Activated naive CD4-positive, alpha-beta T cell treated with anti-CD3 and anti-CD28 coated beads, Interleukin-2, amount 50 U/mL, for 24 hours (primary cell): ENCODE results near the gene ITPR1.

Experiments
- H3K27ac Mint-ChIP-seq: one replicate; pipeline ENCODE4 v1.8.0; 2021; ENCODE audit warnings: mild to moderate bottlenecking, mixed read lengths
- H3K27me3 Mint-ChIP-seq: one replicate; pipeline ENCODE4 v1.8.0; 2021; ENCODE audit warnings: mixed read lengths
- H3K36me3 Mint-ChIP-seq: one replicate; pipeline ENCODE4 v1.8.0; 2021; ENCODE audit warnings: mixed read lengths
- H3K4me1 Mint-ChIP-seq: one replicate; pipeline ENCODE4 v1.8.0; 2021; ENCODE audit warnings: mixed read lengths
- H3K4me3 Mint-ChIP-seq: one replicate; pipeline ENCODE4 v1.8.0; 2021; ENCODE audit warnings: mild to moderate bottlenecking, mixed read lengths
- H3K9me3 Mint-ChIP-seq: one replicate; pipeline ENCODE4 v1.8.0; 2021; ENCODE audit warnings: mixed read lengths

The ITPR1 gene

DNA sequence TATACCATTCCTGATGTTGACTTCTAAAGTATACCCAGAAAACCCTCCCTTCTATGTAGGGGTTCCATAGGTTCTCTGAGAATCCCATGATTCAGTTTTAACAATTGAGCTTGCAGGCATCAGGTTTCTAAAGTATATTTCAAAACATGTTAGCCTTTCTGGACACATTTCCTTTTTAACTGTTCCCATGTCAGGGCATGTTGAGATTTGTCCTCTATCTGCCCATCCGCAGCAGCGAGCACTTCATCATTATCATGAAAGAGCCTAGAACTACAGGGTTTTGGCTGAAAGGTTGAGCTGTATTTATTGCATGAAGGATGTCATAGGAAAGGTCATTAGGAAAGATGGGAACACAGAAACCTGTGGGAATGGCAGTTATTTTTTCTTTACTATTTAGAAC, 285.0 kb downstream of the ITPR1 start:
- Mint-ChIP-seq H3K27ac (no peak overlapping the region), H3K4me1 (peaks cover 20% of the 10 kb centered on the region), H3K36me3 (peaks cover 32% of the 10 kb centered on the region)

DNA sequence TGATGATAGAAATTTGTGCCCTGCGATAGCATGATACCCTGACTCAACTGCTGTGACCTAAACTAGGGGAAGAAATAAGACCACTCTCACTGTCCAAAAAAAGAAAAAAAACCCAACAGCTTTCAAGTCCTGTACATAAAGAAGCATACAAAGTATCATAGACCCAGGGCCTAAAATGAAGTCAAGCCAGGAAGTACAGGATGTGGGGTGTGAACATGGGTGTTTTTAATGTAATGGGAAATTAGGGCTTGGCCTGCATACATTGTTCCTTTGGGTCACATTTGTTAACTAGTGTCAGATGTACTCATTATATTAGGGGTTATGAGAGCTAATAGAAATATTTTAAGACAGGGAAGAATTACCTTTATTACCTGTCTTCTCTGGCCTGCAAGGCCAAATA, 285.6 kb downstream of the ITPR1 start:
- Mint-ChIP-seq H3K27ac (no peak overlapping the region), H3K4me1 (peaks cover 20% of the 10 kb centered on the region), H3K27me3 (no peaks in the 10 kb centered on the region), H3K36me3 (peaks cover 31% of the 10 kb centered on the region), H3K4me3 (no peak overlapping the region), H3K9me3 (no peaks in the 10 kb centered on the region)

More for the DNA sequence above, 285.0 kb downstream of the ITPR1 start:
- Mint-ChIP-seq H3K27me3 (no peaks in the 10 kb centered on the region), H3K9me3 (no peaks in the 10 kb centered on the region), H3K4me3 (no peak overlapping the region)

DNA sequence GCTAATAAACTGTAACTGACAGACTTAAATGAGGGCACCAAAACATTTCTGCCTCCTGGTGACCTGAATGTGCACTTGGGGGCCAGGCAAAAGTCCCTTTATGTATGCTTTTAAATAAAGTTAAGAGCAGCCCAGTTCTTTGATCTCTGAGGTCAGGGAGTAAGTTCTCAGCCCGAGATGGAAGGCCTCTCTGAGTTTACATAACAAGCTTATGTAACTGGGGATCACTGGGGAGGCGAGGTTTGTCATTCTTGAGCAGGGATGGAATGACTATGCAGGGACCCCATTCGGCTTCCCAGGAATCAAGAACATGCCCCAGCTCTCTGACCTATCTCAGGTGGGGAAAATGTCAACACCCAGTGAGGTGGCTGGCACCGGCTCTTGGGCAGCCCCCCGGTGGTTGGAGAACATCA, 287.4 kb downstream of the ITPR1 start:
- H3K36me3 Mint-ChIP-seq: peaks cover 32% of the 10 kb centered on the region
- peaks cover 18% of the 10 kb centered on the region for H3K4me1 Mint-ChIP-seq
- no peak overlapping the region for H3K4me3 Mint-ChIP-seq
- H3K9me3 Mint-ChIP-seq: no peaks in the 10 kb centered on the region
- no peak overlapping the region for H3K27ac Mint-ChIP-seq
- H3K27me3 Mint-ChIP-seq: no peaks in the 10 kb centered on the region

DNA sequence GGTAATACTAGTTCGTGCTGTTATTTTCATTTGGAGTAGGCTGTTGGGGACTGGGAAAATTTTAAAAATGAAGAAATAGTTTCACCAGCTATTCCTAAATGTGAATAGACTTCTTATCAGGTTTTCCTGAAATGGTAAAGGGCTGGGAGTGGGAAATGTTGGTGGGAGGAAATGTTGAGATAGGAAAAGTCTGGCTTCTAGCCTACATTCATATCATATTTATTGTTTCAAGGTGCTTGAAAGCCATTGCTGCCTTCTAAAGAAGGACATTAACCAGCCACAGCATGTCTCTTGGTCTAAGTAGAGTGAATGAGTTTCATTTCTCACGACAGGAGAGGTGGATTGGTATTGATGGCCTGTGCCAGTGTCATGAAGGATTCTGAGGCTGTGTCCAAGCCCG, 288.9 kb downstream of the ITPR1 start:
- H3K4me1 Mint-ChIP-seq: peaks cover 6% of the 10 kb centered on the region
- H3K4me3 Mint-ChIP-seq: no peak overlapping the region
- H3K9me3 Mint-ChIP-seq: no peaks in the 10 kb centered on the region
- peaks cover 33% of the 10 kb centered on the region for H3K36me3 Mint-ChIP-seq
- no peaks in the 10 kb centered on the region for H3K27me3 Mint-ChIP-seq
- H3K27ac Mint-ChIP-seq: no peak overlapping the region

DNA sequence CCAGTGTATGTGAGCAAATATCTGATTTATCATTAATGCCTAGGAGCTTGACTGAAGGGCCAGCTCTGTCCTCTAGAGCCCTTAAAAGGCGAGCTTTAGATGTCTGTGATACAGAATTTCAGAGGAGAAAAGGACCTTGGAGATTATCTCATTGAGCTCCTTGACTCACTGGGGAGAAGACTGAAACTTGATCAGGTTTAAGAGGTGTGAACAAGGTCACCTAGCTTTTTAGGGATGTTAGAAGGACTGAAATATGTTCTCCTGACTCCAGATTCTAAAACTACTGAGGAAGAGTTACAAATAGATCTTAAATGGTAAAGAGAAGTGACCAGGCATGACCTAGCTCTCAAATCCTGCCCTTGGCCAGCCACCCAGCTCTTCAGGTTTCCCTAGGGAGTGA, 292.4 kb downstream of the ITPR1 start:
- Mint-ChIP-seq H3K9me3 (no peaks in the 10 kb centered on the region), H3K36me3 (peaks cover 33% of the 10 kb centered on the region), H3K4me1 (no peaks in the 10 kb centered on the region), H3K27ac (peak overlapping the region; percentile 24), H3K27me3 (no peaks in the 10 kb centered on the region), H3K4me3 (no peak overlapping the region)

DNA sequence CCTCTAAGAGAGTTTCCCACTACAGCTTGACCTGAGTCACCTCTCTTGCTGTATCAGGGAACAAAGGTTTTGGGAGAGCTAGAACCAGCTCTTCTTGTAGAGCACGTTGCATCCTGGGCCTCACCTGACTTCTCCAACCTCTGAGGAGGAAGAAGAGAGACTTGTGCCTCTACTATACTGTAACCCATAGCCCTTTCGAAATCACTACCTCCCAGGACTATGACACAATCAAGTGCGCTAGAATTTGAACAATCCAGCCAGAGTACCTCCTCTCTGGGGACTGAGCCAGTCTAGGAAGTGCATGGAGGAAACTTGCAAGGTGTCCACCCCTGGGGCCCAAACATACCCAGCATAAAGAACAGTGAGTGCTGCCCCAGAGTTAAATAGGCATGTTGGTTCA, 293.3 kb downstream of the ITPR1 start:
- Mint-ChIP-seq H3K36me3 (peaks cover 38% of the 10 kb centered on the region), H3K27ac (no peak overlapping the region)

DNA sequence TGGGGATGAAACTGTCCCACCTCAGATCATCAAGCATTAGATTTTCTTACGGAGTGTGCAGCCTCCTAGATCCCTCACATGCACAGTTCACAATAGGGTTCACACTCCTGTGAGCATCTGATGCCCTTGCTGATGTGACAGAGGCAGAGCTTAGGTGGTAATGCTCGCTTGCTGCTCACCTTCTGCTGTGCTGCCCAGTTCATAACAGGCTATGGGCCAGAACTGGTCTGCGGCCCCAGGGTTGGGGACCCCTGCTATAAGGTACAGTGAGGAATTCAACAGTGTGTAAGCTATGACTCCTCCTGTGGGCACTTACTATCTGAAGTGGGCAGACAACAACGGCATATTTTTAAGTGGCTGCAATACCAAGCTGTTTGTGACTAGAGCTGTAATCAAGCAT, 298.2 kb downstream of the ITPR1 start:
- Mint-ChIP-seq H3K27ac (no peak overlapping the region), H3K9me3 (no peaks in the 10 kb centered on the region), H3K4me3 (no peak overlapping the region), H3K4me1 (no peaks in the 10 kb centered on the region), H3K36me3 (peaks cover 37% of the 10 kb centered on the region), H3K27me3 (no peaks in the 10 kb centered on the region)

More for the DNA sequence above, 293.3 kb downstream of the ITPR1 start:
- Mint-ChIP-seq H3K4me1 (no peaks in the 10 kb centered on the region), H3K4me3 (no peak overlapping the region), H3K27me3 (no peaks in the 10 kb centered on the region), H3K9me3 (no peaks in the 10 kb centered on the region)

DNA sequence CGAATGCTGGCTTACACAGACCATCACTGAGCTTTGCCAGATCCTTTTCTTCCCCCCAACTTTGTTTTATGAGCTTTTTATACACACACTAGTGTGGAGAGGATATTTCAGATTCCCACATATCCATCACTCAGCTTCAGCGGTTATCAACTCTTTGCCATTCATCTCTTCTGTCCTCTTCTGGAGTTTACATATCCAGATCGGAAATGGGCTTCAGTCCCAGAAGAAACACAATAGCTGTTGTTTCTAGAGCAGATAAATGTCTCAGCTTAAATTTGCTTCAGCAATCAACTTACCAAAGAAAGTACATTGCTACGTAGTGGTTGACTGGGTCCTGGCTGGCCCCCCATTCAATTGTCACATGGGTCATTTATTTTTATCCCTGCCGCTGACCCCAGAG, 300.2 kb downstream of the ITPR1 start:
- H3K9me3 Mint-ChIP-seq: no peaks in the 10 kb centered on the region
- no peak overlapping the region for H3K27ac Mint-ChIP-seq
- peaks cover 39% of the 10 kb centered on the region for H3K36me3 Mint-ChIP-seq
- no peaks in the 10 kb centered on the region for H3K27me3 Mint-ChIP-seq
- H3K4me3 Mint-ChIP-seq: no peak overlapping the region
- no peaks in the 10 kb centered on the region for H3K4me1 Mint-ChIP-seq

DNA sequence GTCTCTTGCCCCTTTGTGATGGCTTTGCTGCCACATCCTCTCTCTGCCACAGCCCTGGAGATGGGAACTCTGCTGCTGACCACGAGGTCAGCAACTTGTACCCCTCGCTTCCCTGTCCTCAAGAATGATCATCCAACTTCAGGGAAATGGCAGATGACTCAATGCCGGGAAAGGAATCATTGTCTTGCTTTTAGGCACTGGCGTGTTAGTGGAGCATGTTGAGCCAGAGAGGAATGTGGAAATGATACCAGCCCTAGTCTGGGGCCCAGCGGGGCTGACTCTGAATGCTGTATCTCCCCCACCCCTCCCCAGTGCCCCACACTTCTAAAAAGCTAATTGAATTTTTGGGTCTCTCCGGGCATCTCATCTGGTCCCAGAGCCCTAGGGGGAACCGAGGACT, 301.2 kb downstream of the ITPR1 start:
- no peaks in the 10 kb centered on the region for H3K4me1 Mint-ChIP-seq
- peaks cover 37% of the 10 kb centered on the region for H3K36me3 Mint-ChIP-seq
- no peak overlapping the region for H3K4me3 Mint-ChIP-seq
- no peaks in the 10 kb centered on the region for H3K27me3 Mint-ChIP-seq
- H3K9me3 Mint-ChIP-seq: no peaks in the 10 kb centered on the region
- no peak overlapping the region for H3K27ac Mint-ChIP-seq

DNA sequence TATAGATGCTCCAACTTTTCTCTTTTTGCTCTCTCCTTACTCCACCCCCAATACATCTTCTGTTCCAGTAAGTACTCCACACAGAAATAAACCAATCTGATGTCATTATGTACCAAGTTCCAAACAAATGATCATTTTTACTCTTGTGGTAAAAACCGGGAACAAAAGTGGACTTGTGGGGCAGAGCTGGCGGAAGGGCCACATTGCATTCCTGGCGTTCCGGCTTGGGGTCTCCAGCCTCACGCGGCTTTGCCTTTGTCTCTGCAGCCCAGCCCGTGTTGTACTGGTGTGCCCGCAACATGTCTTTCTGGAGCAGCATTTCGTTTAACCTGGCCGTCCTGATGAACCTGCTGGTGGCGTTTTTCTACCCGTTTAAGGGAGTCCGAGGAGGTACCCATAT, 301.6 kb downstream of the ITPR1 start:
- Mint-ChIP-seq H3K27ac (peak overlapping the region; percentile 74), H3K4me3 (no peak overlapping the region), H3K4me1 (no peaks in the 10 kb centered on the region), H3K9me3 (no peaks in the 10 kb centered on the region), H3K36me3 (peaks cover 36% of the 10 kb centered on the region), H3K27me3 (no peaks in the 10 kb centered on the region)

DNA sequence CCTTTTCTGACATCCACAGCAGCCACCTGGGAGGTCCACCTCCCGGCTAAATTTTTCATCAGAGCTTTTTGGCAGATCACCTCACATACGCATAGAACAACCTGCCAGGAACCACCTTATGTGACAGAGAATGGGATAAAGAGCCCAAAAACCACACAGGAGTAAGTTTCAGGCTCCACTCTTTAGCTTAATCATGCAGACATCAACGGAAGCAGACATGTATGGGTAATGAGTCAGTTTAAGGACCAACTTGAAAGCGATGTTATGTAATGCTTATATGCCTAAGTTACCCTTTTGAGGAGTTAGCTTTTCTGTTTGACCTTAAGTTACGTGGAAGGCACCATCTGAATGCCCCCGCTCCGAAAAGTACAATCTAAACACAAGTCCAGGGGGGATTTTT, 302.8 kb downstream of the ITPR1 start:
- H3K27me3 Mint-ChIP-seq: no peaks in the 10 kb centered on the region
- H3K9me3 Mint-ChIP-seq: no peaks in the 10 kb centered on the region
- no peaks in the 10 kb centered on the region for H3K4me1 Mint-ChIP-seq
- H3K4me3 Mint-ChIP-seq: no peak overlapping the region
- peaks cover 43% of the 10 kb centered on the region for H3K36me3 Mint-ChIP-seq
- H3K27ac Mint-ChIP-seq: no peak overlapping the region

DNA sequence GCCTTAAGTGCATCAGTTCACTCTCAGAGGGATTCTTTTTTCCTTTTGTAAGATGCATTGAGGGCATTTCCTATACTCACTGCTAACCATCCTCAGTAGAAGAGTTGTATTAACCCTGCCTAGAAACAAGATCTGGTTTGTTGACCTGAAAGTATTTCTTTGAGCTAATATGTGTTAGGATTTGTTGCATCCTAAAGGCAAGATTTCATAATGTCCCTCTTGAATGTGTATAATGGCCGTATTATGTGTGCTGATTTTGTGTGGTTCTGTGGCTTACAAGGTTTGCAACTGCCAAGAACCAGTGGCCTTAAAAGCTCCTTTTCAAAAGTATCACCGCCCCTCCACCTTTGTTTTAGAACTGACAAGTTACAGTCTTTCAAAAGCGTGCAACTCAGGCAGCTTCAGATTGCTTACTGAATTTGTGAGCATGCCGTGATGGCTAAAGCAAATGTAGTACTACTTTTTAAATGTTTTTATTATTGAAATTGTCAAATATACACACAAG, 304.1 kb downstream of the ITPR1 start:
- Mint-ChIP-seq H3K27me3 (no peaks in the 10 kb centered on the region), H3K36me3 (peaks cover 40% of the 10 kb centered on the region), H3K4me1 (peaks cover 2% of the 10 kb centered on the region), H3K9me3 (no peaks in the 10 kb centered on the region), H3K4me3 (no peak overlapping the region), H3K27ac (no peak overlapping the region)

DNA sequence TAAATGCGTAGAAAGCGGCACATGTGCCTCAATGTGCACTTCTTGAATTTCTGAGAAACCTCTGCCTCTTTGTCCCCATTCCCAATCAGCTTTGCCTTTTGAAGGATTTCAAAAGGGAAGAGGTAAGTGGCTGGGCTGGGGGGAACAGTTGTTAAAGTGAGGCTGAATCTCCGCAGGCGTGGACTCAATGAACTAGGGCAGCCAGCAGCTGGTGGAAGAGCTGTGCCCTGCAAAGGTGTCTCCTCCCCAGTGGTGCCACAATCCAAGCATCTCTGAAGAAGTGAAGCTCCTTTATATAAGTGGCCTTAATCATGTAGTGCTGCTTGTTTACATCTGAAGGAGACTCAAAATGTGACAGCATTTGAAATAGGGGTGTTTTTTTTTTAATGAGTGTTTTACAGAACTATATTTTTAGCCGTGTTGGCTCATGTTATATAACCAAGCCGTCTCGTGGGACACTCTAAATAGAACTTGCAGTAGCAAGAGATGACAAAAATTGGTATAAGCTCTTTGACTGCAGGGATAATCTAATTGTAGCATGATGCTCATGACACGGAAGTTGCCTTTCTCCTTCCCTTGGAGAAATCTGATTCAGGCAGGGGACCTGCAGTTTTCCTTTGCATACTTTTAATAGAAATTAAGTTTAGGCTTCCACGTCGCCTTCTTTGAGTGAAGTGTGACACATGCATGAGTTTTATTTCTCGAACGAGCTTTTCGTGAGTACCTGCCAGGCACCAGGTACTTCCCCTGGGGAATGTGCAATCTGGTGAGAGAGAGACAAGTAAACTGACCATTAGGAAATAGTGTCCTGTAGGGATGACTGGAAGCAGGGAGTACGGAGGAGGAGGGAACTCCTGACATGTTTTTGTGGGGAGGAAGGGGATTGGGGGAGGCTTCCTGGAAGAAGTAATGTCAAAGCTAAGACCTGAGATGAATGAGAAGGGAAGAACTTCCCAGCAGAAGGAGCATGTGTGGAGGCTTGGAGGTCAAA, 306.4 kb downstream of the ITPR1 start:
- no peak overlapping the region for H3K4me3 Mint-ChIP-seq
- peaks cover 45% of the 10 kb centered on the region for H3K36me3 Mint-ChIP-seq
- H3K9me3 Mint-ChIP-seq: no peaks in the 10 kb centered on the region
- no peak overlapping the region for H3K27ac Mint-ChIP-seq
- peaks cover 15% of the 10 kb centered on the region for H3K4me1 Mint-ChIP-seq
- H3K27me3 Mint-ChIP-seq: no peaks in the 10 kb centered on the region

DNA sequence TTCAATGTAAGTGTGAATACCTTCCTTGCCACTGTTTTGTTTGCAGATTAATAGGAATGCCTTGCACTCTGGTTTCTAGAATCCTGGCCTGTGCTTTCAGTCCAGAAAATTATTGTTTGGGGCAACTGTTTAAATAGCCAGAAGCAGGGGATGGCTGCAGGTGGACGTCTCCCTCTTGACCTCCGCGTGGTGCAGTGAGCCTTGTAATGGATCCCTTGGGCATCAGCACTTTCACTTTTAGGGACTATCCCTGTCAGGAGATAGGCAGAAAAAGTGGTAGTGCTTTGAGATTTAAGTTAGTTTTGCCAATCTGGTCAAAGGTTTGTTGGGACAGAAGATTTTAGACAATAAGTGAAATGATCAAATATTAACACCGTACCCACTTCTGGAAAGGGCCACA, 307.4 kb downstream of the ITPR1 start:
- peak overlapping the region; percentile 20 for H3K27ac Mint-ChIP-seq
- H3K36me3 Mint-ChIP-seq: peaks cover 44% of the 10 kb centered on the region
- no peak overlapping the region for H3K4me3 Mint-ChIP-seq
- peaks cover 18% of the 10 kb centered on the region for H3K4me1 Mint-ChIP-seq
- H3K9me3 Mint-ChIP-seq: no peaks in the 10 kb centered on the region
- no peaks in the 10 kb centered on the region for H3K27me3 Mint-ChIP-seq

DNA sequence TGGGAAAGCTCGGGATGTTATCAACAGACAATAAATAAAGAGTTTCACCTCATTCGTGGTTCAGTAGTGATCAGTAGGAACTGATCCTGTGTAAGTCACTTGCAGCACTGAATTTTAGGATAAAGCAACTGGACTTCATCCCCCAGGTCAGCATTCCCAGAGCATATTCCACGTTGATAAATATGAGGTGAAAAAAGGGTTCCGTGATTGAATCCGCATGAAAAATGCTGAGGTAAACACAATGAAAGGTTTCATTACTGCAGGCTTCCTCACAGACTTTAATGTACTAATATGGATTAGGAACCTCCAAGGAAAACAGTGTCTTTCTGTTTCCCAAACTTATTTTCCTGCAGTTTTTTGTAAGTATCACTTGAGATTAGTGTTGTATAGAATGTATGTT, 308.7 kb downstream of the ITPR1 start:
- Mint-ChIP-seq H3K4me1 (peaks cover 24% of the 10 kb centered on the region), H3K4me3 (no peak overlapping the region), H3K36me3 (peaks cover 51% of the 10 kb centered on the region)

DNA sequence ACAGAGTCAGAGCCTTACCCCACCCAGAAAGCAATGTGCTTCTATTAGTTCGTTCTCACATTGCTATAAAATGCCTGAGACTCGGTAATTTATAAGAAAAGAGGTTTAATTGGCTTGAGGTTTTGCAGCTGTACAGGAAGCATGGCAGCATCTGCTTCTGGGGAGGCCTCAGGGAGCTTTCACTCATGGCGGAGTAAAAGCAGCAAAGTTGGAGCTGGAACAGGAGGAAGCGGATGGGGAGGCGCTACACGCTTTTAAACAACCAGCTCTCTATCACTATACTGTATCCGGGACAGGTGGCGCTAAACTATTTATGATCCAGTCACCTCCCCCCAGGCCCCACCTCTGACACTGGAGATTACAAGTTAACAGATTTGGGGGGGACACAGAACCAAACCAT, 309.8 kb downstream of the ITPR1 start:
- Mint-ChIP-seq H3K36me3 (peaks cover 48% of the 10 kb centered on the region), H3K4me1 (peaks cover 24% of the 10 kb centered on the region), H3K9me3 (no peaks in the 10 kb centered on the region), H3K27ac (peak overlapping the region; percentile 60), H3K27me3 (no peaks in the 10 kb centered on the region), H3K4me3 (no peak overlapping the region)

More for the DNA sequence above, 308.7 kb downstream of the ITPR1 start:
- H3K9me3 Mint-ChIP-seq: no peaks in the 10 kb centered on the region
- H3K27ac Mint-ChIP-seq: no peak overlapping the region
- H3K27me3 Mint-ChIP-seq: no peaks in the 10 kb centered on the region
